ENCODE results near the gene URB1. TPM values are rescaled to one million over a fixed set of nuclear protein-coding genes. Genes with fewer than 3 reads are reported as not detected.
A peak's percentile ranks its signal among the peaks of the same experiment; 100 is the strongest.

Gene URB1
- total and polyA plus RNA-seq, 2 experiments from 2014 or later: 7.7 to 44.1 TPM

GRCh38 chr21:32425628-32426027, 32.8 kb upstream of the URB1 start:
- H2AFZ ChIP-seq: no peak overlapping the region
- ATAC-seq: peak; percentile 55; the same call in 1 of the 3 replicates
- no peak overlapping the region for H3K27ac ChIP-seq (ENCODE audit: low read depth)
- peaks cover 13% of the 10 kb centered on the region for H3K4me1 Mint-ChIP-seq
- H3K36me3 Mint-ChIP-seq (ENCODE audit: low read depth): peaks cover 14% of the 10 kb centered on the region
- H3K9me2 ChIP-seq (ENCODE audit: insufficient read depth): no peaks in the 10 kb centered on the region
- H3K9me3 Mint-ChIP-seq: peaks cover 23% of the 10 kb centered on the region
- no peak overlapping the region for H3K4me2 ChIP-seq
- no peaks in the 10 kb centered on the region for H3K36me3 ChIP-seq (ENCODE audit: insufficient read depth)
- no peak overlapping the region for H3K27ac Mint-ChIP-seq
- peaks cover 3% of the 10 kb centered on the region for H3K27me3 Mint-ChIP-seq (ENCODE audit: insufficient read depth, low read depth, poor library complexity)
- no peak overlapping the region for H3K4me3 ChIP-seq
- no peak for DNase-seq (ENCODE audit: low spot score)
- no peaks in the 10 kb centered on the region for H4K20me1 ChIP-seq (replicated peaks; ENCODE audit: insufficient read depth)
- peak; percentile 47 to 52 for TF ChIP-seq CTCF (conservative IDR thresholded peaks at IDR 0.05; ENCODE audit: low read depth in 2 of 2)
- no peak for TF ChIP-seq EZH2 (IDR thresholded peaks at IDR 0.05; ENCODE audit: low read depth, unreplicated experiment)
- H3F3A ChIP-seq (replicated peaks; ENCODE audit: low read depth): no peaks in the 10 kb centered on the region
- peaks cover 13% of the 10 kb centered on the region for H3K4me1 ChIP-seq (ENCODE audit: insufficient read depth)
- no peaks in the 10 kb centered on the region for H3K27me3 ChIP-seq (ENCODE audit: insufficient read depth)
- H3K4me3 Mint-ChIP-seq: no peak overlapping the region
- no peaks in the 10 kb centered on the region for H3K79me2 ChIP-seq (replicated peaks; ENCODE audit: insufficient read depth)

DNA sequence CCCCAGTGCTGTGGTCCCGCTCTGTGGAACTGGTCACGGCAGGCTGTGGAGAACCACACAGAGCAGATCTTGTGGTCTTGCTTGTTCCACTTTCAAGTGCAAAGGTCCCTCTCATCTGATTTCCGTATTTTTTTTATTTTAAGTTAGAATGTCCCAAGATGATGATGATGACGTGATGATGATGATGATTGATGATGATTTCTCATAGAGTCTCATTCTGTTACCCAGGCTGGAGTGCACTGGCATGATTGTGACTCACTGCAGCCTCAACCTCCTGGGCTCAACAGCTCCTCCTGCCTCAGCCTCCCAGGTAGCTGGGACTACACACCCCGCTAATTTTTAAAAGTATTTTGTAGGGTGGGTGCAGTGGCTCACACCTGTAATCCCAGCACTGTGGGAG, 31.9 kb upstream of the URB1 start:
- no peak overlapping the region for H3K27ac ChIP-seq (ENCODE audit: low read depth)
- H3K79me2 ChIP-seq (replicated peaks; ENCODE audit: insufficient read depth): no peaks in the 10 kb centered on the region
- H3K4me2 ChIP-seq: no peak overlapping the region
- H3K27me3 ChIP-seq (ENCODE audit: insufficient read depth): no peaks in the 10 kb centered on the region
- H3K27me3 Mint-ChIP-seq (ENCODE audit: insufficient read depth, low read depth, poor library complexity): peaks cover 3% of the 10 kb centered on the region
- H3K4me3 ChIP-seq: no peak overlapping the region
- no peak overlapping the region for H3K27ac Mint-ChIP-seq
- H3K36me3 ChIP-seq (ENCODE audit: insufficient read depth): no peaks in the 10 kb centered on the region
- no peaks in the 10 kb centered on the region for H4K20me1 ChIP-seq (replicated peaks; ENCODE audit: insufficient read depth)
- H3F3A ChIP-seq (replicated peaks; ENCODE audit: low read depth): no peaks in the 10 kb centered on the region
- no peak for DNase-seq (ENCODE audit: low spot score)
- no peaks in the 10 kb centered on the region for H3K9me2 ChIP-seq (ENCODE audit: insufficient read depth)
- H3K36me3 Mint-ChIP-seq (ENCODE audit: low read depth): peaks cover 7% of the 10 kb centered on the region
- peaks cover 13% of the 10 kb centered on the region for H3K4me1 ChIP-seq (ENCODE audit: insufficient read depth)
- no peak for ATAC-seq
- peaks cover 13% of the 10 kb centered on the region for H3K4me1 Mint-ChIP-seq
- no peak overlapping the region for H2AFZ ChIP-seq
- H3K4me3 Mint-ChIP-seq: no peak overlapping the region
- peaks cover 19% of the 10 kb centered on the region for H3K9me3 Mint-ChIP-seq
- no peak for TF ChIP-seq ETS1 (IDR thresholded peaks at IDR 0.05)
- TF ChIP-seq ZNF331 (CRISPR knock-in tag; IDR thresholded peaks at IDR 0.05; ENCODE audit: low read depth): no peak
- no peak for TF ChIP-seq EZH2phosphoT487 (IDR thresholded peaks at IDR 0.05; ENCODE audit: unreplicated experiment)
- TF ChIP-seq EZH2 (IDR thresholded peaks at IDR 0.05; ENCODE audit: low read depth, unreplicated experiment): no peak
- no peak for TF ChIP-seq JUNB (IDR thresholded peaks at IDR 0.05; ENCODE audit: unreplicated experiment)
- TF ChIP-seq STAT1 (IDR thresholded peaks at IDR 0.05; ENCODE audit: unreplicated experiment): no peak
- TF ChIP-seq, protein P1, sequence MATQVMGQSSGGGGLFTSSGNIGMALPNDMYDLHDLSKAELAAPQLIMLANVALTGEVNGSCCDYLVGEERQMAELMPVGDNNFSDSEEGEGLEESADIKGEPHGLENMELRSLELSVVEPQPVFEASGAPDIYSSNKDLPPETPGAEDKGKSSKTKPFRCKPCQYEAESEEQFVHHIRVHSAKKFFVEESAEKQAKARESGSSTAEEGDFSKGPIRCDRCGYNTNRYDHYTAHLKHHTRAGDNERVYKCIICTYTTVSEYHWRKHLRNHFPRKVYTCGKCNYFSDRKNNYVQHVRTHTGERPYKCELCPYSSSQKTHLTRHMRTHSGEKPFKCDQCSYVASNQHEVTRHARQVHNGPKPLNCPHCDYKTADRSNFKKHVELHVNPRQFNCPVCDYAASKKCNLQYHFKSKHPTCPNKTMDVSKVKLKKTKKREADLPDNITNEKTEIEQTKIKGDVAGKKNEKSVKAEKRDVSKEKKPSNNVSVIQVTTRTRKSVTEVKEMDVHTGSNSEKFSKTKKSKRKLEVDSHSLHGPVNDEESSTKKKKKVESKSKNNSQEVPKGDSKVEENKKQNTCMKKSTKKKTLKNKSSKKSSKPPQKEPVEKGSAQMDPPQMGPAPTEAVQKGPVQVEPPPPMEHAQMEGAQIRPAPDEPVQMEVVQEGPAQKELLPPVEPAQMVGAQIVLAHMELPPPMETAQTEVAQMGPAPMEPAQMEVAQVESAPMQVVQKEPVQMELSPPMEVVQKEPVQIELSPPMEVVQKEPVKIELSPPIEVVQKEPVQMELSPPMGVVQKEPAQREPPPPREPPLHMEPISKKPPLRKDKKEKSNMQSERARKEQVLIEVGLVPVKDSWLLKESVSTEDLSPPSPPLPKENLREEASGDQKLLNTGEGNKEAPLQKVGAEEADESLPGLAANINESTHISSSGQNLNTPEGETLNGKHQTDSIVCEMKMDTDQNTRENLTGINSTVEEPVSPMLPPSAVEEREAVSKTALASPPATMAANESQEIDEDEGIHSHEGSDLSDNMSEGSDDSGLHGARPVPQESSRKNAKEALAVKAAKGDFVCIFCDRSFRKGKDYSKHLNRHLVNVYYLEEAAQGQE (IDR thresholded peaks at IDR 0.05; ENCODE audit: unreplicated experiment): no peak
- no peak for TF ChIP-seq CTCF (conservative IDR thresholded peaks at IDR 0.05; ENCODE audit: low read depth in 2 of 2)
- no peak for TF ChIP-seq POLR2AphosphoS5 (IDR thresholded peaks at IDR 0.05; ENCODE audit: low read depth)
- TF ChIP-seq CREB1 (CRISPR knock-in tag; IDR thresholded peaks at IDR 0.05; ENCODE audit: low read depth): no peak
- no peak for TF ChIP-seq NANOG (IDR thresholded peaks at IDR 0.05; ENCODE audit: borderline replicate concordance)
